Bronchial epithelial cell (primary cell): ENCODE measurements around the gene TNPO2. TPM values are rescaled to one million over a fixed set of nuclear protein-coding genes. Genes with fewer than 3 reads are reported as not detected.

ENCODE experiments used
- DNase-seq: peaks from one replicate; pipeline ENCODE4 v3.0.0-alpha.2; 2010; ENCODE audit warnings: low read depth
- FAIRE-seq: peaks from 2 replicates; lab custom pipeline; 2011; peaks lifted over from hg19 to GRCh38; lab: Jason Lieb, UNC
- H3K27me3 ChIP-seq: 2 replicates; pipeline ENCODE4 v1.5.1; 2011; ENCODE audit warnings: low read length; ENCODE audit not compliant: control insufficient read depth, insufficient read depth
- H3K36me3 ChIP-seq: 2 replicates; pipeline ENCODE4 v1.5.1; 2011; ENCODE audit warnings: low read length; ENCODE audit not compliant: control insufficient read depth, insufficient read depth
- H3K4me3 ChIP-seq: 2 replicates; pipeline ENCODE4 v1.5.1; 2011; ENCODE audit warnings: mild to moderate bottlenecking, low read depth, low read length, control low read depth
- total RNA-seq: library from RNA; depleted of rRNA; stranded (reverse); fragments of >200 nt; gene quantifications from 2 replicates; pipeline ENCODE4 v1.2.1, GENCODE V29; 2014
- TF ChIP-seq, protein P1 (sequence below): IDR thresholded peaks from 2 replicates; pipeline ENCODE4 v1.5.1; 2011; ENCODE audit warnings: mild to moderate bottlenecking, moderate library complexity, low read length, control low read depth, inconsistent platforms; ENCODE audit not compliant: insufficient read depth, severe bottlenecking

TNPO2 gene
- total RNA-seq, 1 donor from 2014 or later = 16.8 TPM

DNA sequence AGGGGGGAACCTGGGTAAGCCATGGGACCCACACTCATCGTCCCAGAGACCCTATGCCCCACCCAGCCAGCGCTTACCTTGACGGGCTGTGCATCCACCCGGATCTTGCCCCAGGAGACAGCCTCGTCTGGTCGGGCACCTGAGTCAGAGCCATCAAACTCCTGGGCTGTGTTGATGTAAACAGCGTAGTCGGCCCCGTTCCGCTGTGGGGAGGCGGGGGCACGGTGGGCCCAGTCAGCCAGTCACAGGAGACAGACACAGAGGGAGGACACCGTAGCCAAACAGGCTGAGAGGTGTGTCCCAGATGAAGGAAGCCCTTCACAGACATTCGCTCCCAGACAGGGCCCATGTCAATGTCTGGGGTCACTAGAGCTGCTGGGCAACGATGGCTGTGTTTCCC lies 47.8 kb downstream of the TNPO2 start:
- FAIRE-seq (no peak), DNase-seq (no peak)
- no peak overlapping the region for H3K4me3 ChIP-seq
- TF ChIP-seq, protein P1, sequence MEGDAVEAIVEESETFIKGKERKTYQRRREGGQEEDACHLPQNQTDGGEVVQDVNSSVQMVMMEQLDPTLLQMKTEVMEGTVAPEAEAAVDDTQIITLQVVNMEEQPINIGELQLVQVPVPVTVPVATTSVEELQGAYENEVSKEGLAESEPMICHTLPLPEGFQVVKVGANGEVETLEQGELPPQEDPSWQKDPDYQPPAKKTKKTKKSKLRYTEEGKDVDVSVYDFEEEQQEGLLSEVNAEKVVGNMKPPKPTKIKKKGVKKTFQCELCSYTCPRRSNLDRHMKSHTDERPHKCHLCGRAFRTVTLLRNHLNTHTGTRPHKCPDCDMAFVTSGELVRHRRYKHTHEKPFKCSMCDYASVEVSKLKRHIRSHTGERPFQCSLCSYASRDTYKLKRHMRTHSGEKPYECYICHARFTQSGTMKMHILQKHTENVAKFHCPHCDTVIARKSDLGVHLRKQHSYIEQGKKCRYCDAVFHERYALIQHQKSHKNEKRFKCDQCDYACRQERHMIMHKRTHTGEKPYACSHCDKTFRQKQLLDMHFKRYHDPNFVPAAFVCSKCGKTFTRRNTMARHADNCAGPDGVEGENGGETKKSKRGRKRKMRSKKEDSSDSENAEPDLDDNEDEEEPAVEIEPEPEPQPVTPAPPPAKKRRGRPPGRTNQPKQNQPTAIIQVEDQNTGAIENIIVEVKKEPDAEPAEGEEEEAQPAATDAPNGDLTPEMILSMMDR = no peak
- peaks cover 30% of the 10 kb centered on the region for H3K36me3 ChIP-seq
- H3K27me3 ChIP-seq = no peaks in the 10 kb centered on the region

DNA sequence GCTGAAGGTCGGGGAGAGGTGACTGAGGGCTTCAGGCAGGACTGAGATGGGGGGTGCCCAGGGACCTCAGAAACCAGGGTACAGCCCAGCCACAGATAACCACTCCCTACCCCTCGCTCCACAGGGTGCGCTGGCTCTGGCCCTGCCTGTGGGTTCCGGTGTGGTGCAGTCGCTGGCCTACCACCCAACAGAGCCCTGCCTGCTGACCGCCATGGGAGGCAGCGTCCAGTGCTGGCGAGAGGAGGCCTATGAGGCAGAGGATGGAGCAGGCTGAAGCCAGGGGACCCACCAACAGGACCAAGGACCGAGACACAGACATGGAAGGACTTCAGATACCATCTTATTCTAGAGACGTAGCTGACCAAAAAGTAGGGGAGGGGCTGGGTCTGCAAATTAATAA lies 48.3 kb downstream of the TNPO2 start:
- FAIRE-seq (no peak), DNase-seq (no peak)
- H3K4me3 ChIP-seq = no peak overlapping the region
- peaks cover 30% of the 10 kb centered on the region for H3K36me3 ChIP-seq
- TF ChIP-seq, protein P1 = no peak
- no peaks in the 10 kb centered on the region for H3K27me3 ChIP-seq

DNA sequence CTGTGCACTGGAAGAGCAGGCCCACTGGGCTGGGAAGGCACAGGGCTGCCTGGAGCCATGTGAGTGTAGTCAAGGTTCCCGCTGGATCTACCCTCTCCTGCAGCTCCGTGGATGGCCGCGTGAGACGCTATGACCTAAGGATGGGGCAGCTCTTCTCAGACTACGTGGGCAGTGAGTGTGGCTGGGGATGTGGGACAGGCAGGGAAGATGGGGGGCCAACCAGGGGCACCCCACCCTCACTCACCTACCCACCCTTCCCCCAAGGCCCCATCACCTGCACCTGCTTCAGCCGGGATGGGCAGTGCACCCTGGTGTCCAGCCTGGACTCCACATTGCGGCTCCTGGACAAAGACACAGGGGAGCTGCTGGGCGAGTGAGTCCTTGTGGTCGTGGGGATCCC lies 51.0 kb downstream of the TNPO2 start:
- FAIRE-seq (no peak), DNase-seq (no peak)
- no peak overlapping the region for H3K4me3 ChIP-seq
- H3K36me3 ChIP-seq = peaks cover 23% of the 10 kb centered on the region
- no peaks in the 10 kb centered on the region for H3K27me3 ChIP-seq
- TF ChIP-seq, protein P1 = no peak

DNA sequence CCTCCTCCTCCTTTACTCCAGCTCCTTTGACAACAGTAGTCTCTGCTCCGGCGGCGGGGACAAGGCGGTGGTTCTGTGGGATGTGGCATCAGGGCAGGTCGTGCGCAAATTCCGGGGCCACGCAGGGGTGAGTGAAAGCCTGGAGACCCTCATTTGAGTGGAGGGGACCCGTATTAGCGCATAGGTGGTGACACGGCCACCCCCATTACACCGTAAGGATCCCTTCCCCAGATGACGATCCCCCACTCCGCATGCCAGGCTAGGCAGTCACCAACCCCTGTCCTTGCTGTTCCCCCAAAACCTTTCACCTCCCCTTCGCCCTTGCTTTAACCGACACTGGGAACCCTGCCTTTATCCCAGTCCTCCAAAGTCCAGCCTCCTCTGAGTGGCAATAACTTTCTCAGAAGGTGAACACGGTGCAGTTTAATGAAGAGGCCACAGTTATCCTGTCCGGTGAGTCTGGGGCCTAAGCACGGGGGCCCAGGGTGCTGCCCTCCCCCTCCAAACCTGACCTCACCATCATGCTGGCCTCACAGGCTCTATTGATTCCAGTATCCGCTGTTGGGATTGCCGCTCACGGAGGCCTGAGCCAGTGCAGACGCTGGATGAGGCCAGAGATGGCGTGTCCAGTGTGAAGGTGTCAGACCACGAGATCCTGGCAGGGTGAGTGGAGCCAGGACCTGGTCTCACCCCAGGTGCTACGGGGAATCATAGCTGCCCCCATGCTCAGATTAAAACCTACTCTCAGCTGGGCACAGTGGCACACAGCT lies 53.4 kb downstream of the TNPO2 start:
- TF ChIP-seq, protein P1 = no peak
- DNase-seq (no peak), FAIRE-seq (no peak)
- Histone ChIP-seq H3K4me3 (peak overlapping the region; percentile 86), H3K36me3 (peaks cover 11% of the 10 kb centered on the region), H3K27me3 (no peaks in the 10 kb centered on the region)

DNA sequence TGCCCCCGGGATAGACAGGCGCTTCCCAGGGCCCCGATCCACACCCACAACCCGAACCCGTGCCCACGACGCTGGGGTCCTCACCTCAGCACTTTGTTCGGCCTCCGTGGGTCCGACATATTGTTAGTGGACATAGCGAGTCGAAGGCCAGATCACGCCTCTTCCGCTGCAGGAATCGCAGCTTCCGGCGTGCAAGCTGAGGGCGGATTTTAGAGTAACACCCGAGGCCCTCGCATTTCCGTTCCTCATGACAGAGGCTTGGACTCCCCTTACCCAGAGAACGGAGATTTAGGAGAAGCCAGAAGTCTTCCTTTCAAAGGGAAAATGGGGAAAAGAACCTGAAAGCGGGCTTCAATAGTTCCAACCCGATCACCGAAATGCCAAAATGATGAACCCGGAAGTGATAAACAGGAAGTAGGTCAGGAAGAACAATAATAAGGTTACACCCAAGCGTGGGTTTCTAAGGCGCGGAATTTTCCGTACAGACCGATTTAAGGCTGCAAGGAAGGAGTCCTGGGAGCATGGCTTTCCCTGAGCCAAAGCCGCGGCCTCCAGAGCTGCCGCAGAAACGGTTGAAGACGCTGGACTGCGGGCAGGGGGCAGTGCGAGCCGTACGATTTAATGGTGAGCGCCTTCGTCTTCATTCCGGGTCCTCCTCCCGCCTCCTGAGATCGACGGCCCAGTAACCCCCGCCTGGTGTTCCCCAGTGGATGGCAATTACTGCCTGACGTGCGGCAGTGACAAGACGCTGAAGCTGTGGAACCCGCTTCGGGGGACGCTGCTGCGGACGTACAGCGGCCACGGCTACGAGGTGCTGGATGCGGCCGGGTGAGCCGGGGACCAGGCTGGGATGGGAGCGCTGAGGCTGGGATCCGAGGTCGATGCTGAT lies 54.2 kb downstream of the TNPO2 start:
- H3K36me3 ChIP-seq = peaks cover 13% of the 10 kb centered on the region
- DNase-seq (peak; percentile 62), FAIRE-seq (no peak)
- no peaks in the 10 kb centered on the region for H3K27me3 ChIP-seq
- TF ChIP-seq, protein P1 = no peak
- peak overlapping the region; percentile 86 for H3K4me3 ChIP-seq
